ENCODE measurements around the gene CD151.

The CD151 gene

GRCh38 chr11:797296-798092 lies 35.3 kb upstream of the CD151 start:
- DNase-seq, result peak; percentile 55 to 67

GRCh38 chr11:798093-798713 lies 34.5 kb upstream of the CD151 start, which contains the start of gene SLC25A22:
SLC25A22 (minus strand) TSS chr11:798281; CDS start chr11:795006, 3,275 bp downstream.
- peak; percentile 71 to 91 for DNase-seq

- DNase-seq, result no peak
These were observed 33.0 kb upstream of the CD151 start for GRCh38 chr11:799641-800316.

GRCh38 chr11:800473-800872 lies 32.3 kb upstream of the CD151 start:
- DNase-seq, result no peak

GRCh38 chr11:801097-801780 lies 31.5 kb upstream of the CD151 start:
- no peak for DNase-seq

- no peak for DNase-seq
These were observed 30.6 kb upstream of the CD151 start for GRCh38 chr11:802018-802617.

- DNase-seq, result no peak
These were observed 29.9 kb upstream of the CD151 start for GRCh38 chr11:802693-803466.

- DNase-seq, result no peak
These were observed 29.3 kb upstream of the CD151 start for GRCh38 chr11:803467-803742.

- no peak for DNase-seq
These were observed 28.8 kb upstream of the CD151 start for GRCh38 chr11:803770-804598.

- DNase-seq, result no peak
These were observed 28.2 kb upstream of the CD151 start for GRCh38 chr11:804599-804964.

GRCh38 chr11:808427-809286 lies 24.1 kb upstream of the CD151 start:
- DNase-seq, result no peak

- peak; percentile 96 to 99 for DNase-seq
These were observed 23.3 kb upstream of the CD151 start, which contains the start of gene RPLP2 for GRCh38 chr11:809287-810039. RPLP2 (plus strand) TSS chr11:809967; CDS start chr11:810235, 268 bp downstream.

- no peak for DNase-seq
These were observed 22.6 kb upstream of the CD151 start for GRCh38 chr11:810040-810567.

- no peak for DNase-seq
These were observed 21.1 kb upstream of the CD151 start for GRCh38 chr11:811446-812245.

GRCh38 chr11:812390-812789 lies 20.4 kb upstream of the CD151 start:
- DNase-seq, result no peak

GRCh38 chr11:813072-813455 lies 19.7 kb upstream of the CD151 start:
- DNase-seq, result no peak

- no peak for DNase-seq
These were observed 19.2 kb upstream of the CD151 start for GRCh38 chr11:813456-814096.
